Endometrial microvascular endothelial cells (primary cell): ENCODE results near the gene TXNRD2. TPM values are rescaled to one million over a fixed set of nuclear protein-coding genes. Genes with fewer than 3 reads are reported as not detected.
"Not testable (repeated sequence)": the region's sequence is repeated elsewhere in the genome, so short reads cannot be mapped to it uniquely, and the experiment has no call there.

ENCODE experiments used
- in situ Hi-C: cut with HindIII; loops from 2 replicates; pipeline ENCODE4 v1.10.0; 2017; ENCODE audit warnings: low sequenced_read_pairs, low pct_unique_long_range_greater_than_20kb; ENCODE audit errors: inconsistent ontology term
- total RNA-seq: library from RNA; depleted of rRNA; stranded (reverse); fragments of >200 nt; gene quantifications from one replicate; pipeline ENCODE4 v1.2.3, GENCODE V29; 2015; ENCODE audit errors: inconsistent ontology term

The TXNRD2 gene
- total RNA-seq, 1 donor from 2014 or later, result 61.6 TPM

GRCh38 chr22:19933341-19934241 is 8.0 kb downstream of the TXNRD2 start:
- in situ Hi-C loops, result no loop called here

GRCh38 chr22:19932367-19933206 is 9.0 kb downstream of the TXNRD2 start:
- in situ Hi-C loops, result no loop called here

- in situ Hi-C loops, result no loop called here
These were observed 10.1 kb downstream of the TXNRD2 start for GRCh38 chr22:19931514-19931913.

GRCh38 chr22:19930551-19931486 is 10.8 kb downstream of the TXNRD2 start:
- in situ Hi-C loops, result no loop called here

DNA sequence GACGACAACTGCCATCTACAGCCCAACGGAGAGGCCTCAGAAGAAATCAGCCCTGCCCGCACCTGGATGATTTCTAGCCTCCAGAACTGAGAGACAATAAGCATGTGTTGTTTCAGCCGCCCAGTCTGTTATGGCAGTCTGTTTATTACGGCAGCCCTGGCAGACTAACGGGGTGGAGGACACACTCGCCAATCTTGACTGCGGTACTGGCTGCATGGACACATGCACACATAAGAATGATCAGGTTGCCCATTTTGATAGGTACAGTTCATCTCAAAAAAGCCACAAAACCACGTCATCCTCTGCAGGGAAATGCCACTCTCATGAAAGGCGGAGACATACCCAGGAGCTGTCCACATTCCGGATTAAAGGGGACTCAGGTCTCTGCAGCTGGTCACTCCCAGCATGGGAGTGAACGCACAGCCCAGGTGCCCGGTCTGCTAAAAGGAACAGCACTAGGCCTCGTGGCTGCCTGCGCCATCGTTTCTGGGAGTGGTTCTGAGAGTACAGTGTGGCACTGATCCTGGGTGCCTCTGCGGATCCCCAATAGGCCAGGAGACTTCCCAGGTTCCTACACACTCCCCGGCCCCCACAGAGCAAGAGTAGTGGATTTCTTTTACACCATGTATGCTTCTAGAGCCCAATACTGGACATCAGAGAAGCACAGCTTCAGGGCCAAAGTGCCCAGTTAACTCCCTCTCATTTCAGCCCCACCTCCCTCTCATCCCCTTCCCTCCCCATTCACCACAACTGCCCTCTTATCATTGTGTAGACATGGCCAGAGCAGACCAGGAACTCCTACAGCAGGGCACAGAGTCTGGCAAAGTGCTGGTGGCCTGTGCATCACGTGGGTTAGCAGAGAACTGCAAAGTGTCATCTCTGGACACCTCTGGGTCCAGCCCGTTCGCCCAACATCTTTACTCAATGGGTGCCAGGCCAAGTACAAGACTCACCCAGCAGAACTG is 11.8 kb downstream of the TXNRD2 start:
- in situ Hi-C loops, result no loop called here

DNA sequence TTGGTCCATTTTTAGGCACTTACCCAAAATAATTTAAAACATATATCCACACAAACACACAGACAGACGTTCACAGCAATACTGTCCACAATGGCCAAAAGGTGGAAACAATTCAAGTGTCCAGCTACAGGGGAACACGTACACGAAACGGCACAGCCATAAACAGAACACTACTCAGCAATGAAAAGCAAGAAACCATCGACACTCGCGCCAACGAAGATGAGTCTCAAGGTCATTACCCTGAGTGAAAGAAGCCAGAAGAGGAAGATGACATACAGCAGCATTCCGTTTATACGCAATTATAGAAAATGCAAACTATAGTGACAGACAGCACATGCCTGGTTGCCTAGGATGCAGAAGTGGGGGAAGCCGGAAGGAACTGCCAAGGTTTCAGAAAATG is 13.4 kb downstream of the TXNRD2 start:
- in situ Hi-C loops, result no loop called here

DNA sequence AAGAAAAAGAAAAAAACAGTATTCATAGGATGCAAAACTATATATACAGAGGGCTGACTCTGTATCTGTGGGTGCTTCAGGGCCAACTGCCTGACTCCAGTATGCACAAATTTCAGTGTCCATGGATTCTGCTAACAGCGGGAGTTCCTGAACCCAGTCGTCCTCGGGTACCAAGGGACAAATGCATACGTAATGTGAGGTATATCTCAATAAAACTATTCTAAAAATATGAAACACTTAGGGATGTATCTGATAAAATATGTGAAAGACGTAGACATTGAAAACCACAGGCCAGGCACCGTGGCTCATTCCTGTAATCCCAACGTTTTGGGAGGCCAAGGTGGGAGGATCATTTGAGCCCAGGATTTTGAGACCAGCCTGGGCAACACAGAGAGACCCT is 13.9 kb downstream of the TXNRD2 start:
- in situ Hi-C loops, result no loop called here

GRCh38 chr22:19926028-19926427 is 15.6 kb downstream of the TXNRD2 start:
- in situ Hi-C loops, result not testable (repeated sequence)

GRCh38 chr22:19923914-19924513 is 17.6 kb downstream of the TXNRD2 start:
- in situ Hi-C loops, result no loop called here

- in situ Hi-C loops, result no loop called here
These were observed 20.0 kb downstream of the TXNRD2 start for GRCh38 chr22:19921544-19922081.

DNA sequence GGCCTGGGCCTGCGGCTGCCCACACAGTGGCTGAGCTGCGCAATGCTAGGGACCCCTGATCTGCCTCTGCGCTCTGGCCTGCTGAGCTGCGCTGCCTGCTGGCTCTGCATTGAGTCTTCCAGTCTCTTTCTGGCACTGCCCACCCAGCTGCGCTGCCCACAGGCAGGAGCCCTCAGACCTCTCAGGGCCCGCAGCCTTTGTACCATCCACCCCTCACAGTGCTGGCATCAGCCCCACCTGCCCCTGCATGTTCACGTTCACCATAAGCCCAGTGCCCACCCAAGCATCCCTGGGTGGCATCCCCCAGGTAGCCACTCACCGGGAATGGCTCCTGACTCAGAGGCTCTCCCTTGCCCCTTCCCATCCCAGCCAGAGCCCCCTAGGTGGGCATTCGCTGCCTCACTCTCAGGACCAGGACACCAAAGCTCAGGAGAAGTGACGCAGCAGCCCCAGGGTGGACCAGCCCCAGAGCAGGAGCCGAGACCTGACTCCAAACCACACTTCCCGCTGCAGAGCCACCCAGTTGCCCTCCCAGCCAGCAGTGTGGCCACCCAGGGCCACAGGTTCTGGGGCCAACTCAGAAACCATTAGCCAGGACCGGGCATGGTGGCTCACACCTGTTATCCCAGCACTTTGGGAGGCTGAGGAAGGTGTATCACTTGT is 21.8 kb downstream of the TXNRD2 start:
- in situ Hi-C loops, result no loop called here

DNA sequence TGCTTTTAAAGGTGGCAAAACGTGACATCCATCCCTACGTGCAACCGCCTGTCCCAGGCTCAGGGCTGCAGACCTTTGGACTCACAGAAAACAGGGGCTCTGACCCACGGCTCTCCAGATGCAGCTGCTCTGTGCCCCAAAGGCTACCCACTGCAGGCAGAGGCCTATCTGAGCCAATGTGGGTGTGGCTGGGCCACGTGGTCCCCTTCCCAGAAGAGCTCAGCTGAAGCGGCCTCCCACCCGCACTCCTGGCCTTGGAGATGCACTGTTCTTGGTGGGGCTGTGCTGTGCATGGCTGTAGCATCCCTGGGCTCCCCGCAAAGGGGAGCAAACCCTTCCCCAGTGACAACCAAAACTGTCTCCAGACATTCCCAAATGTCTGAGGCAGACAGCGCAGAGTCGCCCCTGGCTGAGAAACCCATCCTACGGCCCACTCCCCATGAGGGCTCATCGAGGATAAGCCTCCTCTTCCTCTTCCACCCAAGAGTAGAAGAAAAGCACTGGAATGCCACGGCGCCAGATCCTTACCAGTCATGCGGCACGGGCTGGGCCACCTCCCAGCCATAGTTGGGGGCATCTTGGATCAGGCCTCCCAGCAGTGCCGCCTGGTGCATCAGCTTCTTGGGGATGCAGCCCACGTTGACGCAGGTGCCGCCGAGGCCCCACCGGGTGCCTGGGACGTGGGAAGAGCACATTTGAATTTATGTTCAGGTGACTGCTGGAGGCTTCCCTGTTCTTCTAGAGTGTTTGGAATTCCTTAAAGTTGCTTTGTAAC is 23.1 kb downstream of the TXNRD2 start:
- in situ Hi-C loops, result no loop called here

DNA sequence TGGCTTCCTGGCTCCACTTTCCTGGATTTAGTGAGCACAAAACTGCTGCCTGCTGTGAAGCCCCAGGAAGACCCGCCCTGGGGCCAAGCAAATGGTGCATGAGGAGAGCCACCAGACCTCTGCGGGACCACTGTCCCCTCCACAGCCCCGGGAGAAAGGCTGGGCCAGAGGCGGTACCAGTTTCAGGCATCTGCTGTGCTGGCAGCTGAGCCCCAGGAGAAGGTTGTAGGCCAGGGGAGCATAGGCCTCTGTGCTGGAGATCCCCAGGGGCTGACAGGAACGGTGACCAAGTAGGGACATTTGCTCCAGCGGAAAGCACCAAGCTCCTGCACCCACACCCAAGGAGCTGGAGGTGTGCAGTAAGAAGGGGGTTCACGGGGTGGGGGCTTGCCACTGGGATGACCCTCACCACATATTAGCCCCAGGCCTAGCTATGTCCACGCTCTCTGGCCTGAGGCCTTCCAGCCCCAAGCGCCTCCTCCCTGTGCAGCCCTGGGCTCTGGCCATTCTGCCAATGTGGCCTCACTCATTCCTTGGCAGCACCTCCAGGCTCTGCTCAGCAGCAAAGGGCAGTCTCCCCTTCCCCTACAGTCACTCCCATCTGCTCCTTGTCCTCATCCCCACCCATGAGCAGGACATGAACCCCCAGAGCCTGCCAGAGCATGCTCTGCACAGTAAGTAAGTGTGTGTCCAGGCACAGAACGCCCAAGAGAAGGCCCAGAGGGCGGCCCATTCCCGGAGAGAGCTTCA is 24.1 kb downstream of the TXNRD2 start:
- in situ Hi-C loops, result no loop called here

GRCh38 chr22:19916941-19917340 is 24.7 kb downstream of the TXNRD2 start:
- in situ Hi-C loops, result no loop called here

DNA sequence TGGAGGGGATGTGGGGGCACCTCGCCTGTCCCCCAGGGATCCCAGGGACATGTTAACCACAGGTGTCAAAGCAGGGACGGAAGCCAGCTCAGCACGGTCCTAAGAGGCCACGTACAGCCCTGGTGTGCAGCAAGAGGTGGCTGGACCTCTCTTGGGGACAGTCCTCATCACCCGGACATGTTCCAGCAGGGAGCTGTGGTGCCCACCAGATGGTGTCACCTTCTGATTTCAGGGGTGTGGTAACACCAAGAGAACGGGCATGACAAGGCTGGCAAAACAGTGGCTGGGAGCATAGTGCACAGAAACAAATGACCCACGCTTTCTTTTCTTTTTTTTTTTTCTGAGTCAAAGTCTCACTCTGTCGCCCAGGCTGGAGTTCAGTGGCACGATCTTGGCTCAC is 25.6 kb downstream of the TXNRD2 start:
- in situ Hi-C loops, result no loop called here
